Activated CD4-positive, CD25-positive, alpha-beta regulatory T cell treated with anti-CD3 and anti-CD28 coated beads, Interleukin-2, amount 50 U/mL, for 24 hours (primary cell): Measurements from ENCODE around the gene PVALEF.

Source experiments
- ATAC-seq, 2 donors: fragments of 150-1000 bp; cut with Tn5 transposase; one replicate each; pipeline ENCODE4 v1.10.0; 2021; ENCODE audit warnings: mild to moderate bottlenecking in 1 of 2, moderate library complexity in 1 of 2

Gene PVALEF

DNA sequence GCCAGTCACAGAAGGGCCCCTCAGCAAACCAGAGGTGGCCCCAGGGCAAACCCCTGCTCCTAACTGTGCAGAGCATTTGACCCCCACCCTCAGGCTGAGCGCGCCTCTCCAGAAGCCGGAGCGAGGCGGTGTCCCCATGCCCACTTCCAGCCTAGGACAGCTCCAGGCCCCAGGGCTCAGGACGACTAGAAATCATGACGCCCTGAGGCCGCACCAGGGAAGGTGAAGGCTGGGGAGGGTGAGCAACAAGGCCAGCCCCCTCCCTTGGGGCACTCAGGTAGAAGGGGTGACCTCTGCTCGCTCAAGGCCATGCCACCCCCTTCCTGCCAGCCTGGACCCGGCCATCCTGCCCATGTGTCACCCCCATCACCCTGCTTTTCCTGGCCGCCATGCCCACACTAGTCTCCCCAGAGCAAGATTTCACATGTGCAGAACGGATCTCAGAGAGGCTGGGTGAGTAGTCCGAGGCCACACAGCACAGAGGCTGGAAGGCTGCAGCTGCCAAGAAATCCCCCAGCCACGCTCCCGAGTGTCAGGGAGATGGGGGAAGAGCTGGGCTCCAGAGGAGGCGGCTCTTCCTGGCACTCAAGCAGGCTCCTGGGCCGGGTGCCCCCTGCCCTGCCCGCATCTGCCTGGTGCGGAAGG, 2.1 kb upstream of the PVALEF start:
- no peak for ATAC-seq

DNA sequence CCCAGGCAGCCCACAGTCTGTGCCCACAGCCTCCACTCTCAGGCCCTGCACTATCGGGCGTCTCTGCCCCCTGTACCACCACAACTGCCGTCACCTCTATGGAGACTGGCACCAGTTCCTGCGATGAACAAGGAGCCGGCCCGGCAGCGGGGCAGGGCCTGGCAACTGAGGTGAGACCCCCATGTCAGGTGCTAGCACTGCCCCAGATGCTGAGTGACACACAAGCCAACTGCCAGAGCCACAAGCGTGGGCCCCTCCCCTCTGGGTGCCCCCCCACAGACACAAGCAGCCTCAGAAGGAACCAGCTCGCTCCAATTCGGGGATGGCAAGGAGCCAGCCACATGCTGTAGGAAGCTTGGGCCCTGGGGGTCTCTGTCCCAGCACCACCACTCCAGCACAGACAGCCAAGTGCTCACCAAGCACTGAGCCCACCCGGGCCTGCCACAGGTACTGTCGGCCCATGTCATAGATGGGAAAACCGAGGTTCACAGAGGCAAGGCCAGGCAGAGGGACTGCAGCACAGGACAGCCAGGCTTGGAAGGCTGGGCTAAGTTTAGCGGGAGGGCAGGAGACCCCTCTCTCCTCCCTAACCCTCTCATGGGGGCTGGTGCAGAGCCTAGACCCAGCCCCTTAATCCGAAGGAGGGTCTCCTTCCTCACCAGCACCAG, 1.5 kb upstream of the PVALEF start:
- ATAC-seq = no peak

DNA sequence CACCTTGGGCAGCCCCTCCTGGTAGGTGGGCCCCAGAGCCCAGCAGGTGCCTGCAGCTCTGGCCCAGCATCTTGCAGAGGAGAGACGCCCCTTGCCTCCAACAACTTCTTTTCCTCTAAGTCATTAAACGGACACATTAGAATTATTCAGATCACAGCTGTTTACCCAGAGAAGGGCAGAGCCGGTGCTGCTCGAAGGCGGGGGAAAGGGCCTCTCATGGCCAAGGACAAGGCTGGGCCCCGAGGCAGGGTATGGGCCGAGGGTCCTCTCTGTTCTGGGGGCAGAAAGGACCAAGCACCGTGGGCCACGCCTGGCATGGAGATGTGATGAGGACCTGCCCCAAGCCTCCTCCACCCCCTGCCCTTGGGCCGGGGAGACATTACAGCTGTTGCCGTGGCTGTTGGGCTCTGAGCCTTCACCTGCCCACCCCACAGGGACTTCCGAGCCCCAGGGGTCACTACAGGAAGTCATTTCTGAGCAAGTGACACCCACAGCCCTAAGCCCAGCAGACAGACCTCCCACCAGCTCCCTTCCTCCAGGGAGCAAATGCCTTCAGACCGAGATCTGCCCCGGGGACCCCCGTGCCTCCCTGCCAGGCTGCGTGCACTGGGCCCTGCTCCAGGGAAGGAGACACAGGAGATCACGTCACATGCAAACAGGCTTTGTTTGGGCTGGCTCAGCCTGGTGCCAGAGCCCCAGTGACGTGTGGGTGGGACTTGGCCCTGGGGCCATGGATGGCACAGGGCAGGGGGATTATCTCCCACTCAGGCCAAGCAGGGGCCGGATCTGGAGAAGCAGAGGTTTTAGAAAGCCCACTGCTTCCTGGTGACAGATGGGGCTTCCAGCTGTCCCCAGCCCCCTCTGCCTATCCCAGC, 699 bp upstream of the PVALEF start:
- ATAC-seq = no peak

DNA sequence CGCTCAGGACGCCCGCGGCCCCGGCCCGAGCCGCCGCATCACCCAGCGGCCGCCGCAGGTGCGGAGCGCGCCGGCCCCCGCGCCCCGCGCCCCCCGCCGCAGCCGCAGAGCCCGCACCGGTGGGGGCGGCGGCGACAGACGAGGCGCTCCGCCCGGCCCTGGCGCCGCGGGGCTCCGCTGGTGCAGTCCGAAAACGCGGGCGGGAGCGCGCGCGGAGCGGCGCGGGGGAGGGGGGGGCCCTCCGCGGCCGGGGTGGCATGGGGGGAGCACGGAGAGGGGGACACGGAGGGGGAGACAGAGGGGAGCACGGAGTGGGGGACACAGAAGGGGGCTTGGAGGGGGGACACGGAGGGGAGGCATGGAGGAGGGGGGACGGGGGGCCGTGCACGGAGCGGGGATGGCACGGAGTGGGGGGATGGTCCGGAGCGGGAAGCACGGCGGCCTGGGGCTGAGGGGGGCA, 756 bp downstream of the PVALEF start, which contains the start of gene AATK:
Gene AATK (minus strand): TSS at position 189 of the 460 bp plus-strand sequence. CDS start 229 bp downstream, outside the sequence.
- no peak for ATAC-seq

DNA sequence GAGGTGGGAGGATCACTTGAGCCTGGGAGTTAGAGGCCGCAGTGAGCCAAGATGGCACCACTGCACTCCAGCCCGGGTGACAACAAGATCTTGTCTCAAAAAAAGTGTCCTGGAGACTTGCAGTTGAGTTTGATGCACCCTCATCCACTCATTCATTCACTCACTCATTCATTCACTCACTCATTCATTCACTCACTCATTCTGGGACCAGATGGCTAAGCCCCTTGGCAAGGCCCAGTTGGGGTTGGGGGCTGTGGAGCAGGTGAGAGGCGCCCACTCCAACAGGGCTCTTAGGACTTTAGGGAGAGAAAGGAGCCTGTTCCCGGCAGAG, 1.9 kb downstream of the PVALEF start:
- no peak for ATAC-seq

DNA sequence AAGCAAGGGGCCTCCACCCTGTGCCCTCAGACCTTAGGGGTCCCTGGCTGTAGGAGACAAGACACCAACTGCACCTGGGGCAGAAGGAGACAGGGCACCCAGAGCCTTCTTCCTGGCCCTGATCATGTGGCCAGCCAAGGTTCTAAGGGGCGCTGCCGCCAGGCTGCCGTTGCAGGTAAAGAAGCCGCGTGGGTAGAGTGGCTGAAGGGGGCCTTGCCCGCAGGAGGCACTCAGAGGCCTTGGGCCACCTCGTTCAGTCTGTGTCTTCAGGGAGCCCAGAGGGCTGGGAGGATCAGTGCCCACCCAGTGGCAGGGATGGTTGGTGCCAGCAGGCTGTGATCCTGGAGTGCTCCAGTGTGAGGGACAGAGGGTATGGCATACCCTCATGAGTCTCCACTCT, 2.3 kb downstream of the PVALEF start:
- no peak for ATAC-seq

DNA sequence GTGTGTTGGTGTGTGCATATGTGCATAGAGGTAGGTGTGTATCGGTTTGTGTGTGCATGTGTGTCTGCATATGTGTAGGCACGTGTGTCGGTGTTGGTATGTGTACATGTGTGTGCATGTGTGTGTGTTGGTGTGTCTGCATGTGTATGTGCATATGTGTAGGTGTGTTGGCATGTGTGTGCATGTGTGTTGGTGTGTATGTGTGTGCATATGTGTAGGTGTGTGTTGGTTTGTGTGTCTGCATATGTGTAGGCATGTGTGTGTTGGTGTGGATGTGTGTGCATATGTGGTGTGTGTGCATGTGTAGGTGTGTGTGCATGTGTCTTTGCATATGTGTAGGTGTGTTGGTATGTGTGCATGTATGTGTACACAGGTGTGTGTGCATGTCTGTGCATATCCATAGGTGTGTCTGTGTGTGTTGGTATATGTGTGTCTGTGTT, 4.6 kb downstream of the PVALEF start:
- ATAC-seq = no peak

DNA sequence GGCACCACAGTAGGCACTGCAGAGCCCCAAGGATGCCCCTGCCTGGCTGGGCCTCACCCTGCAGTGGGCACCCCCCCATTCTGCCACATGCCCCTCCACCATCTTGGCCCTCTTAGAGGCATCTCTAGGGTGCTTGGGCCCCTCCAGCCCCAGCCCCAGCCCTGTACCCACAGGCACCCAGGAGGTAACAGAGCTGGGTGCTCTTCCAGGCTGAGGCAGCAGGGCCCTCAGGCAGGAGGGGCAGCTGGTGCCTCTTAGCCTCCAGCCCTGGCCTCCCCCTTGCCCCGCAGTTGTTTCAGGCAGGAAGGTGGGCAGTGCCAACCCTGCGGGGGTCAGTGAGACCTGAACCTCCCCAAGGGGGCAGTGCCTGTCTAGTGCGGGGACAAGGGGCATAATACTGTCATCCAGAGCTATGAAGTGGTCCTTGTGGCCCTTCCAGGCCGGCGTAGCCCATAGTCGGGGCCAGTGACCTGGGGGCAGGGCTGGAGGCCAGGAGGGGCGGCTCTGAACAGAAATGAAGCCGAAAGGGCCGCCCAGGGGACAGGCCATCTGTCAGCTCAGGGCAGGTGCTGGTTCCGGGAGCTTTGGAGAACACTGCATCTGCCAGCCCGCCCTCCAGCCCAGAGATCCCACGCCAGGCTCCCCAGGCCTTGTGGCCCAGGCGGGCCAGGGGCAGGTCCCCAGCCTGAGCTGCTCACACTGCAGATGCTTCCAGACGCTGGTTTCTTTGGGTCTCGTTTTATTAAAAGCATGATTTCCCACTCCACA, 5.6 kb downstream of the PVALEF start:
- no peak for ATAC-seq

DNA sequence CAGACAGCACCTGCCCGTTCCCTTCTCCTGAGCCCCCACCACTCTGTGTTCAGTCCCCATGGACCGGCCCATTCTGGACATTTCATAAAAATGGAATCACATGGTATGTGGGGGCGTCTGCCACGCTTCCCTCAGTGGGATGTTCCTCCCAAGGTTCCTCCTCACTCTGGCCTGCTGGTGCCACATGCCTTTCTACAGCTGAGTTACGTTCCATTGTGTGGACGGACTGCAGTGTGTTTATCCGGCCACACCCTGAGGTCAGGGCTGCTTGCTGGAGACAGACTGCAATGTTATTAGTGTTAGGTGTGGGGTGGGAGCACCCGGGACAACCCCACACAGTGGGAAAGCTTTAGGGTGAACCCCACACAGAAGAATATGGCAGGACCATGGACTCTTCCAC, 6.6 kb downstream of the PVALEF start:
- ATAC-seq = no peak

DNA sequence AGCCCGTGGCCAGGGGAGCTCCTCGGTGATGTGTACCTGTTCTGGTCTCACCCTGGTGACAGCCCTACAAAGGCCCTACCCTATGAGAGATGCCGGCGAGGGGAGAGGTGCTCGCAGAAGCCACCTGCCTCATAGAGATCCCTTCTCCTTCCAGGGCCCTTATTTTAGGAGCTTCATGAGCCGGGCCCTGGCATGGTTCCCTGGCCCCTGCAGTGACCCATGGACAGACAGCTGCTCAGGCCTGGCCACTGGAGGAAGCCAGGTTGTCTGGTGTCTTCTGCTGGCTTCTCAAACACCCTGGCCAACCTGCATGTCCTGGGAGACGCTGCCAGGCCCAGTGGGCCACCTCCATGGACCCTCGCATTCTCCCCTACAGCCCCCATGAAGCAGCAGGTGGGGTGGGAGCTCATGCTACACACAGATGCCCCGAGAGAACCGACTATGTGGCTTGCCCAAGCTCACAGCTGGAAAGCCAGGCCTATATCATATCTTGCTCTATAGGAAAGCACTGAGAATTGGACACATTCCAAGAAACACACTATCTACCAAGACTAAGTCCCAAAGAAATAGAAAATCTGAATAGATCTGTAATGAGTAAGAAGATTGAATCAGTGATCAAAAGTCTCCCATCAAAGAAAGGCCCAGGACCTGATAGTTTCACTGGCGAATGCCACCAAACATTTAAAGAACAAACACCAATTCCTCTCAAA, 7.9 kb downstream of the PVALEF start:
- ATAC-seq = no peak

DNA sequence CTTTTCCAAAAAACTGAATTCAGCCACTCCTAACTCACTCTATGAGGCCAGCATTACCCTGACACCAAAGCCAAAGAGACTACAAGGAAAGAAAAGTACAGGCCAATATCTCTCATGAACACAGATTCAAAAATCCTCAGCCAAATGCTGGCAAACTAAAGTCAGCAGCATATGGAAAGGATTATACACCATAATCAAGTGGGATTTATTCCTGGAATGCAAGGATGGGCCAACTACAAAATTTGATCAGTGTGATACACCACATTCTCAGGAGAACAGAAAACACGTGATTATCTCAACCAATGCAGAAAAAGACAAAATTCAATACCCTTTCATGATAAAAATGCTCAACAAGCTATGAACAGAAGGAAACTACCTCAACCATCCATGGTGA, 8.5 kb downstream of the PVALEF start:
- no peak for ATAC-seq

DNA sequence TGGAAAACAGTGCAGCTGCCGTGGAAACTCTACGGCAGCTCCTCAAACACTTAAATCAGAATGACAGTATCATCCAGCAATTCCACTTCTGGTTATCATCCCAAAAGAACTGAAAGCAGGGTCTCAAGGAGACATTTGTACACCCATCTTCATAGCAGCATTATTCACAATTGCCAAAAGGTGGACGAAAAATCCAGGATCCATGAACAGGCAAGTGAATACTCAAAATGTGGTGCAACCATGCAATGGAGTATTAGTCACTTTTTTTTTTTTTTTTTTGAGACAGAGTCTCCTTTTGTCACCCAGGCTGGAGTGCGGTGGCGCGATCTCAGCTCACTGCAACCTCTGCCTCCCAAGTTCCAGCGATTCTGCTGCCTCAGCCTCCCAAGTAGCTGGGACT, 11.4 kb downstream of the PVALEF start:
- no peak for ATAC-seq

DNA sequence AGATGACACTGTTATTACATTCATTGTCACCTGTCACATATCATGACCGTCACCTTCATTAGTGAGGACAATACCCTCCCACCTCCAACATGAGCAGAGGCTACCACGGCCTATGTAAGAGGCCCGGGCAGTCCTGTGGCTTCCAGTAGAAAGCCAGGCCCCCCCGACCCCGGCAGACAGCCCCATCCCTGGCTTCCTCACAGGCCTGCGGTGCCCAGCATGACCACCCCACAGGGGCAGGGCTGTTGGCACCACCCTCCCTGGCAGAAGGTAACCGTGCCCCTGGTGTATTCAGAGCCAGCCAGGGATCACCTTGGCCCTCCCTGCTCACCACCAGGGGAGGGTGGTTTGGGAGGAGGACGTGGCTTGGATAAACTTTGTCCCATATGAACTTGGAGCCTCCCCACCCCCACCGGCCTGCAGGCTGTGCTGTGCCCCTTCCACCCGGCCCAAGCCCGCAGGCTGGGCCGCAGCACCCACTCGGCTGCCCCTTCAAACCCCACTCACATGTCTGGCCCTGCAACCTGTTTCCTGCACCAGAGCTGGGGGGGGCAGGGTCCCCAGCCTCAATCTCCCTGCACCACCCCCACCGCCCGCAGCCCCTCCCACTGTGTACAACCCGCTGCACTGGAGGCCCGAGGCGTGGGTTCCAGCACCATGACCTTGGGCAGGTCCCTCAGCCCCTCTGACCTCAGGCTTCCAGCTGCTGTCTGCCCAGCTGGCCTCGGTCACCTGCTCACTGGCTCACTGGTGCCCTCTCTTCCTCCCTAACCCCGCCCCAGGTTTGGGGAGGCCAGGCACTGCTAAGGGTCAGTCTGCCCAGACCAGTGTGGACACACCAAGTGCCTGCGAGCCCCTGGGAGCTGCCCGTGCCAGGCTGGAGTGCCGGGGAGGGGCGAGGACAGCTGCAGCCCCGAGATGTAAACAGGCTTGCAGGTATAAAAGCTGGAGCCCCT, 13.1 kb downstream of the PVALEF start:
- no peak for ATAC-seq

DNA sequence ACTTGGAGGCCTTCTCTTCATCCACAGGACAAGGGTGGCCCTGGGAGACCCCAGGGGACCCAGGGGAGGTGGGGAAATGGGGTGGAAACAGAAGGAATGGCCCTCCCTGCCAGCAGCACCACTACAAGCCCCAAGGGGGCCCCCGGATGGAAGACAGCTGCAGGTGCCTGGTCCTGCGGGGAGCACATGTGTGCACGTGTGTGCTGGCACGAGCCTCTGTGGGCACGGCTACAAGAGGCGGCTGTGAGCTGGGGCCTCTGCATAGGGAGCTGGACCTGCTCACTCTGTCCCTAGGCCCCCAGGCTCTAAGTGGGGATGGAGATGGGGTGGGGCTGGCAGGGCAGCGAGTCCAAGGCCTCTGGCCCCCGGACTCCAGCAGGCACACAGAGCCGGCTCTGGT, 13.9 kb downstream of the PVALEF start:
- ATAC-seq = no peak

DNA sequence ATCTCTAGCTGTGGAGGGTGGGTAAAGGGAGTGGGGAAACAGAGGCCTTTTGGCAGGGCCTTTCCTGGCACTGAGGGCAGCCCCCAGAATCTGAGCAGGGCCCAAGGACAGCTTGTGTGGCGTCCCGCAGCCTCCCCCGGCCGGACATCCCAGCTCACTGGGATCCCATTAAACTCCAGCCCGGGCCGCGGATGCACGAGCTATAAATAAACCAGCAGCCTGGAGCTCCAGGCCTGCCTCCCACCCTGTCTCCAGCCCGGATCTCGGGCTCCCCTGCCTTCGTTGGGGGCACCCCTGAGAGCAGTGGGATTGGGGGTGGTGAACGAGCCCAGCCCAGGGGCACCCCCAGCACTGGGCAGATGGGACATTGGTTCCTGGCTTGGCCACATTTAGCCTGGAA, 14.6 kb downstream of the PVALEF start:
- ATAC-seq = no peak

DNA sequence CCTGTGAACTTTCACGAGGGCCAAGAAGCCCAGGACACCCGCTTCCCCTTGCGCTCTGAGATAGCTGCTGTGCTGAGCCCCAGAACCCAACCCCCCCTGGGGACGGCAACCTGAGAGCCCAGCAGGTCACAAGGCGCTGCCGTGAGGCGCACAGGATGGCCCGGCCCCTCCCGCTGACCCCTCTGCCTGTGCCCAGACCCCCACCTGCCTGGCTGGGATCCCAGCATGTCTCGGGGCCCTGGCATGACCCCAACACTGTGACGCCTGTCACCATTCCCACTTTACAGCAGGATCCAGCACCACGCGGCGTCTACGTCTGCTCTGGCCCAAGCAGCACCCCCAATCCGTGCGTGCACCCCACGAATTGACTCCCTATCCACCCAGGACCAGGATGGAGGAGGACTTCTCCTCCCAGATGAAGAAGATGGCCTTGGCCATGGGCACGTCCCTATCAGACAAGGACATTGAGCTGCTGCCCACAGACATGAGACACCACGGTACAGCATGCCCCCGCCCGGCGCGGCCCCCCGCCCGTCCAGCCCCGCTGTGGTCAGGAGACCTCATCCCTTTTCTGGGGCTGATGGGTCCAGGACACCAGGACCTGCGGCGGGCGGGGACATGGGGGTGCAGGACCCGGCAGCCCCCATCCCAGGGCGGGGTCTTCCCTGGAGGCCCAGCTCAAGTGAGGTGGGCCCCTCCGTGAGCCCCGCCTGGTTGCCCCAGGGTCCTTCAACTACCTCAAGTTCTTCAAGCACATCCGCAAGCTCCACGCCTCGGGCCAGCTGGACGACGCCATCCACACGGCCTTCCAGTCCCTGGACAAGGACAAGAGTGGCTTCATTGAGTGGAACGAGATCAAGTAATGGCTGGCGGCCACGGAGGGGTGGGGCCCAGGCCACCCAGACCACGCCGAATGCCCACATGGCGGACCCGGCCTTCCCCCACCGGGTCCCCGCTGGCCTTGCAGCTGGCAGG, 15.8 kb downstream of the PVALEF start:
- no peak for ATAC-seq

DNA sequence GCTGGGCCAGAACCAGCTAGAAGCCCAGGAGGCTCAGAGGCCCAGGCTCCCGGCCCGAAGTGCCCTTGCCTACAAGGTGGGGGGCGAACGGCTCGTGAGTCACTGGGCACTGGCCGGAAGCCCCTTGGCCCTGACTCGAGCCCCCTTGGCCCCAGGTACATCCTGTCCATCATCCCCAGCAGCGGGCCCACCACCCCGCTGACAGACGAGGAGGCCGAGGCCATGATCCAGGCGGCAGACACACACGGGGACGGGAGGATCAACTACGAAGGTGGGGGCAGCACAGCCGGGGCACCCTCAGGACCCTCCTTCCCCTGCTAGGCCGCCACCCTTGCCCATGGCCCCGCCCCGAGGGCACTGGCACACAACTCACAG, 16.5 kb downstream of the PVALEF start:
- ATAC-seq = no peak

DNA sequence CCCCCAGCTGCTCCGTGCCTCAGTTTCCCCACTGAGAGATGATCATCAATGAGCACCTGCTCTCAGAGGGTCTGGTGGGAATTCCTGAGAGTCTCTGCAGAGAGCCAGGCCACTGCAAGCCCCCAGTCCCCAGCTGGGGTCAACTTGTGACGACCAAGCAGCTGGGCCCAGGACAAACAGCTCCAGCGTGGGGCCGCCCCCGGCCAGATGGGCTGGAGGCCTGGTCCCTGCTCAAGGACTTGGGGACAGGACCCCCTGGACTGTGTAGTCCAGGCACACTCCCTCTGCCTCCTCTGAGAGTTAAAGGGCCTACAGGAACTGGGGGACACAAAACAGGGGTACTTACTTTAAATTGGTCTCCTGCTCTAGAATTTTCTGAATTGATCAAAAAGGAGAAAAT, 17.3 kb downstream of the PVALEF start:
- no peak for ATAC-seq

DNA sequence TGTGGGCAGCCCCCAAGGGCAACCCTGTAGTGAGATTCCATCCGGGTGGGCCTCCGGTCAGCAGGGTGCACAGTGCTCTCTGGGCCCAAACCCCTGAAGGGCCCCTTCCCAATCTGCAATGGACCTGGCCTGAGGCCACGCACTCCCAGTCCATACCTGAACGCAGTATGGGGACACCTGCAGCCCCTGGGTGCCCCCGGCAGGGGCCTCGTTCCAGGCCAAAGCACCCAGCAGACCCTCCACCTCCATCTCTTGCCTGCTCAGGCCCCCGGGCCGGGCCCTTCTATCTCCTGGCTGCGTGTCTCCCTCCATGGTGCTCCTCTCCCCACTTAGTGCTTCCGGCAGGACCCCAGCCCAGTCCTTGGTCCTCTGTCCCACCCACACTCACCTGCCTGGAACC, 18.0 kb downstream of the PVALEF start:
- no peak for ATAC-seq

DNA sequence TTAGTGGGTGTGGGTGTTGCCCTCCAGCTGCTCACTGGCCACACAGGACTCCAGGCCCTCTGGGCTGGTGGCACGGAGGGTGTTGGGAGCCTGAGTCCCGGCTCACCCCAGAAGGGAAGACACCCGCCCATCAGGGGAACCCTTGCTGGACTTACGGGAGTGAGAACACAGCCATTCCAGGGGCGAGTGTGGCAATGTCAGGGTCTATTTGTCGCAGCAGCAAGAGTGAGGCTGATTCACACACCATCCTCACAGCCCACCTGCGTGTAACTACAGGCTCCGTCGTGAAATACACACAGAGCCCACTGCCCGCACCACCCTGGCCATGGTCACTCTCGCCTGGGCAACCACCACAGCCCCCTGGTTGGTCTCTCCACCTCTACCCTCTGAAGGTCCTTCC, 18.5 kb downstream of the PVALEF start:
- no peak for ATAC-seq
